ENCODE results near the gene TXNDC8. TPM values are rescaled to one million over a fixed set of nuclear protein-coding genes. Genes with fewer than 3 reads are reported as not detected.

Gene TXNDC8
- total RNA-seq, 1 experiment from 2014 or later: not detected

DNA sequence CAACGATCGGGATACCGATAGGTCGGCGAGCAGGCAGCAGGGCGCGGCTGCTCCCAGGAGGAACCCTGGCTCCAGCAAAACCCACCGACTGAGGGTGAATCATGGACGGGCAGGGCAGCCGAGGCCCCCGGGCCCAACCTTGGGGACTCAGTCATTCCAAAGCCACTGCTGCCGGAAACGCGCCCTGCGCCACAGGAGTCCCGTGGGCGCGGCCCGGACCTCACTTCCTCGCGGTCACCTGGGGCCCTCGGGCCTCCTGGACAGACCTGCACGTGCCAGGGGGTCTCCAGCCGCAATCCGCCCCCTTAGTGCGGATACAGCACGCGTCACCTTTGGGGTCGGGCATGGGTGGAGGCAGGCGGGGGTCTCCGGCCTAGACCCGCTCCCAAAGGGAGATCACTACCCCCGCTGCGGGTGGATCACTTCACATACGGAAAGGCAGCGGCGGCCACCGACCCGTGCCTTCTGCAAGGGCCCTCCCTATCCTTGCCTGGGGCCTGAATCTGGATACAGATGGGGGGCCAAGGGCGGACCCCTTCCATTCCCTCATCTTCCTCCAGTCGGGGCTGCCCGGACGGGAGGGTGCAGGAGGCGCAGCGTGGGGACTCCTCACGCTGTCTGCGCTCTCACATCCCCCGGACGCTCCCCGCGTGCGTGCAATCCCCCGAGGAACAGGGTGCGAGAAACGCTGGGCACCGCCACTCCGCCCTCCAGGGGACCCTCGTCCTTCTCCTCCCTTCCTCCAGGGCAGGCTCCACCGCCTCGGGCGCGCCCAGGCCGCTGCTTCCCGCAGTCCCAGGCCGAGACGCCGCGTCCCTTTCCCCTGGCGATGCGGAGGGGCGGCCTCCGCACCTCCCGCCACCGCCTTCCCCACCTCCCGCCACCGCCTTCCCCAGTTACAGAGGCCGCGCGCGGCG, 81.9 kb downstream of the TXNDC8 start (continued):
- TF ChIP-seq CREB1 (CRISPR knock-in tag; IDR thresholded peaks at IDR 0.05): no peak
- TF ChIP-seq, protein P1, sequence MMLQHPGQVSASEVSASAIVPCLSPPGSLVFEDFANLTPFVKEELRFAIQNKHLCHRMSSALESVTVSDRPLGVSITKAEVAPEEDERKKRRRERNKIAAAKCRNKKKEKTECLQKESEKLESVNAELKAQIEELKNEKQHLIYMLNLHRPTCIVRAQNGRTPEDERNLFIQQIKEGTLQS (CRISPR knock-in tag; conservative IDR thresholded peaks at IDR 0.05): no peak
- no peak for TF ChIP-seq ZNF671 (CRISPR knock-in tag; IDR thresholded peaks at IDR 0.05)
- no peak for TF ChIP-seq TEAD1 (CRISPR knock-in tag; IDR thresholded peaks at IDR 0.05)
- no peak for TF ChIP-seq OVOL2 (CRISPR knock-in tag; IDR thresholded peaks at IDR 0.05; ENCODE audit: borderline replicate concordance)
- TF ChIP-seq, protein P2, sequence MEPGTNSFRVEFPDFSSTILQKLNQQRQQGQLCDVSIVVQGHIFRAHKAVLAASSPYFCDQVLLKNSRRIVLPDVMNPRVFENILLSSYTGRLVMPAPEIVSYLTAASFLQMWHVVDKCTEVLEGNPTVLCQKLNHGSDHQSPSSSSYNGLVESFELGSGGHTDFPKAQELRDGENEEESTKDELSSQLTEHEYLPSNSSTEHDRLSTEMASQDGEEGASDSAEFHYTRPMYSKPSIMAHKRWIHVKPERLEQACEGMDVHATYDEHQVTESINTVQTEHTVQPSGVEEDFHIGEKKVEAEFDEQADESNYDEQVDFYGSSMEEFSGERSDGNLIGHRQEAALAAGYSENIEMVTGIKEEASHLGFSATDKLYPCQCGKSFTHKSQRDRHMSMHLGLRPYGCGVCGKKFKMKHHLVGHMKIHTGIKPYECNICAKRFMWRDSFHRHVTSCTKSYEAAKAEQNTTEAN (CRISPR knock-in tag; IDR thresholded peaks at IDR 0.05): no peak
- TF ChIP-seq, protein P3, sequence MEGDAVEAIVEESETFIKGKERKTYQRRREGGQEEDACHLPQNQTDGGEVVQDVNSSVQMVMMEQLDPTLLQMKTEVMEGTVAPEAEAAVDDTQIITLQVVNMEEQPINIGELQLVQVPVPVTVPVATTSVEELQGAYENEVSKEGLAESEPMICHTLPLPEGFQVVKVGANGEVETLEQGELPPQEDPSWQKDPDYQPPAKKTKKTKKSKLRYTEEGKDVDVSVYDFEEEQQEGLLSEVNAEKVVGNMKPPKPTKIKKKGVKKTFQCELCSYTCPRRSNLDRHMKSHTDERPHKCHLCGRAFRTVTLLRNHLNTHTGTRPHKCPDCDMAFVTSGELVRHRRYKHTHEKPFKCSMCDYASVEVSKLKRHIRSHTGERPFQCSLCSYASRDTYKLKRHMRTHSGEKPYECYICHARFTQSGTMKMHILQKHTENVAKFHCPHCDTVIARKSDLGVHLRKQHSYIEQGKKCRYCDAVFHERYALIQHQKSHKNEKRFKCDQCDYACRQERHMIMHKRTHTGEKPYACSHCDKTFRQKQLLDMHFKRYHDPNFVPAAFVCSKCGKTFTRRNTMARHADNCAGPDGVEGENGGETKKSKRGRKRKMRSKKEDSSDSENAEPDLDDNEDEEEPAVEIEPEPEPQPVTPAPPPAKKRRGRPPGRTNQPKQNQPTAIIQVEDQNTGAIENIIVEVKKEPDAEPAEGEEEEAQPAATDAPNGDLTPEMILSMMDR (IDR thresholded peaks at IDR 0.05): no peak
- TF ChIP-seq GTF2I (CRISPR knock-in tag; conservative IDR thresholded peaks at IDR 0.05): no peak
- TF ChIP-seq, protein P4, sequence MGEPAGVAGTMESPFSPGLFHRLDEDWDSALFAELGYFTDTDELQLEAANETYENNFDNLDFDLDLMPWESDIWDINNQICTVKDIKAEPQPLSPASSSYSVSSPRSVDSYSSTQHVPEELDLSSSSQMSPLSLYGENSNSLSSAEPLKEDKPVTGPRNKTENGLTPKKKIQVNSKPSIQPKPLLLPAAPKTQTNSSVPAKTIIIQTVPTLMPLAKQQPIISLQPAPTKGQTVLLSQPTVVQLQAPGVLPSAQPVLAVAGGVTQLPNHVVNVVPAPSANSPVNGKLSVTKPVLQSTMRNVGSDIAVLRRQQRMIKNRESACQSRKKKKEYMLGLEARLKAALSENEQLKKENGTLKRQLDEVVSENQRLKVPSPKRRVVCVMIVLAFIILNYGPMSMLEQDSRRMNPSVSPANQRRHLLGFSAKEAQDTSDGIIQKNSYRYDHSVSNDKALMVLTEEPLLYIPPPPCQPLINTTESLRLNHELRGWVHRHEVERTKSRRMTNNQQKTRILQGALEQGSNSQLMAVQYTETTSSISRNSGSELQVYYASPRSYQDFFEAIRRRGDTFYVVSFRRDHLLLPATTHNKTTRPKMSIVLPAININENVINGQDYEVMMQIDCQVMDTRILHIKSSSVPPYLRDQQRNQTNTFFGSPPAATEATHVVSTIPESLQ (CRISPR knock-in tag; IDR thresholded peaks at IDR 0.05): no peak
- TF ChIP-seq KAT7 (CRISPR knock-in tag; IDR thresholded peaks at IDR 0.05; ENCODE audit: borderline replicate concordance): no peak
- no peak for TF ChIP-seq ZNF396 (CRISPR knock-in tag; IDR thresholded peaks at IDR 0.05; ENCODE audit: borderline replicate concordance)
- TF ChIP-seq SMAD4 (CRISPR knock-in tag; IDR thresholded peaks at IDR 0.05): no peak
- TF ChIP-seq ZNF138 (CRISPR knock-in tag; conservative IDR thresholded peaks at IDR 0.05): no peak
- TF ChIP-seq, protein P5, sequence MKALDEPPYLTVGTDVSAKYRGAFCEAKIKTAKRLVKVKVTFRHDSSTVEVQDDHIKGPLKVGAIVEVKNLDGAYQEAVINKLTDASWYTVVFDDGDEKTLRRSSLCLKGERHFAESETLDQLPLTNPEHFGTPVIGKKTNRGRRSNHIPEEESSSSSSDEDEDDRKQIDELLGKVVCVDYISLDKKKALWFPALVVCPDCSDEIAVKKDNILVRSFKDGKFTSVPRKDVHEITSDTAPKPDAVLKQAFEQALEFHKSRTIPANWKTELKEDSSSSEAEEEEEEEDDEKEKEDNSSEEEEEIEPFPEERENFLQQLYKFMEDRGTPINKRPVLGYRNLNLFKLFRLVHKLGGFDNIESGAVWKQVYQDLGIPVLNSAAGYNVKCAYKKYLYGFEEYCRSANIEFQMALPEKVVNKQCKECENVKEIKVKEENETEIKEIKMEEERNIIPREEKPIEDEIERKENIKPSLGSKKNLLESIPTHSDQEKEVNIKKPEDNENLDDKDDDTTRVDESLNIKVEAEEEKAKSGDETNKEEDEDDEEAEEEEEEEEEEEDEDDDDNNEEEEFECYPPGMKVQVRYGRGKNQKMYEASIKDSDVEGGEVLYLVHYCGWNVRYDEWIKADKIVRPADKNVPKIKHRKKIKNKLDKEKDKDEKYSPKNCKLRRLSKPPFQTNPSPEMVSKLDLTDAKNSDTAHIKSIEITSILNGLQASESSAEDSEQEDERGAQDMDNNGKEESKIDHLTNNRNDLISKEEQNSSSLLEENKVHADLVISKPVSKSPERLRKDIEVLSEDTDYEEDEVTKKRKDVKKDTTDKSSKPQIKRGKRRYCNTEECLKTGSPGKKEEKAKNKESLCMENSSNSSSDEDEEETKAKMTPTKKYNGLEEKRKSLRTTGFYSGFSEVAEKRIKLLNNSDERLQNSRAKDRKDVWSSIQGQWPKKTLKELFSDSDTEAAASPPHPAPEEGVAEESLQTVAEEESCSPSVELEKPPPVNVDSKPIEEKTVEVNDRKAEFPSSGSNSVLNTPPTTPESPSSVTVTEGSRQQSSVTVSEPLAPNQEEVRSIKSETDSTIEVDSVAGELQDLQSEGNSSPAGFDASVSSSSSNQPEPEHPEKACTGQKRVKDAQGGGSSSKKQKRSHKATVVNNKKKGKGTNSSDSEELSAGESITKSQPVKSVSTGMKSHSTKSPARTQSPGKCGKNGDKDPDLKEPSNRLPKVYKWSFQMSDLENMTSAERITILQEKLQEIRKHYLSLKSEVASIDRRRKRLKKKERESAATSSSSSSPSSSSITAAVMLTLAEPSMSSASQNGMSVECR (CRISPR knock-in tag; IDR thresholded peaks at IDR 0.05; ENCODE audit: borderline replicate concordance): 0 out of 2 replicates have a peak, but pooled peaks have one; percentile 58
- TF ChIP-seq, protein P6, sequence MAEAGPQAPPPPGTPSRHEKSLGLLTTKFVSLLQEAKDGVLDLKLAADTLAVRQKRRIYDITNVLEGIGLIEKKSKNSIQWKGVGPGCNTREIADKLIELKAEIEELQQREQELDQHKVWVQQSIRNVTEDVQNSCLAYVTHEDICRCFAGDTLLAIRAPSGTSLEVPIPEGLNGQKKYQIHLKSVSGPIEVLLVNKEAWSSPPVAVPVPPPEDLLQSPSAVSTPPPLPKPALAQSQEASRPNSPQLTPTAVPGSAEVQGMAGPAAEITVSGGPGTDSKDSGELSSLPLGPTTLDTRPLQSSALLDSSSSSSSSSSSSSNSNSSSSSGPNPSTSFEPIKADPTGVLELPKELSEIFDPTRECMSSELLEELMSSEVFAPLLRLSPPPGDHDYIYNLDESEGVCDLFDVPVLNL (CRISPR knock-in tag; IDR thresholded peaks at IDR 0.05; ENCODE audit: borderline replicate concordance, low read depth): peak; percentile 34; the same call in 1 of the 2 replicates
- TF ChIP-seq, protein P7, sequence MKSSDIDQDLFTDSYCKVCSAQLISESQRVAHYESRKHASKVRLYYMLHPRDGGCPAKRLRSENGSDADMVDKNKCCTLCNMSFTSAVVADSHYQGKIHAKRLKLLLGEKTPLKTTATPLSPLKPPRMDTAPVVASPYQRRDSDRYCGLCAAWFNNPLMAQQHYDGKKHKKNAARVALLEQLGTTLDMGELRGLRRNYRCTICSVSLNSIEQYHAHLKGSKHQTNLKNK (CRISPR knock-in tag; IDR thresholded peaks at IDR 0.05): no peak
- no peak for TF ChIP-seq GRHL2 (CRISPR knock-in tag; IDR thresholded peaks at IDR 0.05; ENCODE audit: insufficient replicate concordance, severe bottlenecking)
- no peak for TF ChIP-seq PRRX2 (CRISPR knock-in tag; IDR thresholded peaks at IDR 0.05)
- TF ChIP-seq, protein P8, sequence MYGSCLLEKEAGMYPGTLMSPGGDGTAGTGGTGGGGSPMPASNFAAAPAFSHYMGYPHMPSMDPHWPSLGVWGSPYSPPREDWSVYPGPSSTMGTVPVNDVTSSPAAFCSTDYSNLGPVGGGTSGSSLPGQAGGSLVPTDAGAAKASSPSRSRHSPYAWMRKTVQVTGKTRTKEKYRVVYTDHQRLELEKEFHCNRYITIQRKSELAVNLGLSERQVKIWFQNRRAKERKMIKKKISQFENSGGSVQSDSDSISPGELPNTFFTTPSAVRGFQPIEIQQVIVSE (CRISPR knock-in tag; IDR thresholded peaks at IDR 0.05; ENCODE audit: borderline replicate concordance): no peak
- TF ChIP-seq, protein P9, sequence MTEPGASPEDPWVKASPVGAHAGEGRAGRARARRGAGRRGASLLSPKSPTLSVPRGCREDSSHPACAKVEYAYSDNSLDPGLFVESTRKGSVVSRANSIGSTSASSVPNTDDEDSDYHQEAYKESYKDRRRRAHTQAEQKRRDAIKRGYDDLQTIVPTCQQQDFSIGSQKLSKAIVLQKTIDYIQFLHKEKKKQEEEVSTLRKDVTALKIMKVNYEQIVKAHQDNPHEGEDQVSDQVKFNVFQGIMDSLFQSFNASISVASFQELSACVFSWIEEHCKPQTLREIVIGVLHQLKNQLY (CRISPR knock-in tag; IDR thresholded peaks at IDR 0.05): no peak; the same call in 1 of the 2 replicates
- TF ChIP-seq, protein P10, sequence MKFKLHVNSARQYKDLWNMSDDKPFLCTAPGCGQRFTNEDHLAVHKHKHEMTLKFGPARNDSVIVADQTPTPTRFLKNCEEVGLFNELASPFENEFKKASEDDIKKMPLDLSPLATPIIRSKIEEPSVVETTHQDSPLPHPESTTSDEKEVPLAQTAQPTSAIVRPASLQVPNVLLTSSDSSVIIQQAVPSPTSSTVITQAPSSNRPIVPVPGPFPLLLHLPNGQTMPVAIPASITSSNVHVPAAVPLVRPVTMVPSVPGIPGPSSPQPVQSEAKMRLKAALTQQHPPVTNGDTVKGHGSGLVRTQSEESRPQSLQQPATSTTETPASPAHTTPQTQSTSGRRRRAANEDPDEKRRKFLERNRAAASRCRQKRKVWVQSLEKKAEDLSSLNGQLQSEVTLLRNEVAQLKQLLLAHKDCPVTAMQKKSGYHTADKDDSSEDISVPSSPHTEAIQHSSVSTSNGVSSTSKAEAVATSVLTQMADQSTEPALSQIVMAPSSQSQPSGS (CRISPR knock-in tag; IDR thresholded peaks at IDR 0.05; ENCODE audit: borderline replicate concordance, low read depth): no peak
- TF ChIP-seq FOXK1 (CRISPR knock-in tag; IDR thresholded peaks at IDR 0.05): 0 out of 2 replicates have a peak, but pooled peaks have one; percentile 36
- TF ChIP-seq ATF1 (CRISPR knock-in tag; IDR thresholded peaks at IDR 0.05): 0 out of 2 replicates have a peak, but pooled peaks have one; percentile 45
